CD4-positive, alpha-beta T cell treated with Interleukin-6 for 4 hours (primary cell): Measurements from ENCODE around the gene PRDM12.

Source experiments
- DNase-seq: peaks from one replicate; pipeline ENCODE4 v3.0.0-alpha.2; 2020; ENCODE audit warnings: mixed read lengths

PRDM12 gene

GRCh38 chr9:130692321-130692720, 27.9 kb downstream of the PRDM12 start:
- no peak for DNase-seq

GRCh38 chr9:130693101-130693425, 28.7 kb downstream of the PRDM12 start:
- DNase-seq: no peak

DNA sequence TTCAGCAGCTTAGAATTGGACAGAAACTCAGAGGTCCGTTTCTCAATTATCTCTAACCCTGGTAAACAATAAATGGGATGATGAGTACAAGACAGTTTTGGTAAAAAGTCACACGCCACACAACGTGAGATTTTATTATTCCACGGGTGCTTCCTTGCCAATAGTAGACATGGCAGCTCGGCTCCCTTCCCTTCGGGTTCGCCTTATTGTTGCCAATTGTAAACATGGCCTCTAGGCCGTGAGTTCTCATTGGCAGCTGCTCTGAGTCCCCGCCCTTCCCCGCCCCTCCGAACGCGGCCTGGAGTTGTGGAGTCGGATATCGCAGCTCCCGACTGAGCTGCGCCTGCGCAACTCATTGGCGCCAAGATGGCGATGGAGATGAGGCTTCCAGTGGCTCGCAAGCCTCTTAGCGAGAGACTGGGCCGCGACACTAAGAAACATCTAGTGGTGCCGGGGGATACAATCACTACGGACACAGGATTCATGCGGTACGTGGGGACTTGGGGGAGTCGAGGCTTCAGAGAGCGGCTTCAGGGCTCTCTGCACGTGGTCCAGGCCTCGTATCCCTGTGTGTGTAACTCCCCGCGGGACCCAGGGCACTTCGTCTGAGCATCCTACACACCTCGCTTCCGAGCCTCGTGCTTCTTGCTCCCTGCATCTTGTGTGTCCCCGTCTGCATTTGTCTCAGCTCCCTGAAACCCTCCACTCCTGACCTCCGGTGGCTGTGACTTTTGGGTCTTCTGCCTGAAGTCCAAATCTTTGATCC, 29.2 kb downstream of the PRDM12 start, which contains the start of gene EXOSC2:
TSS of gene EXOSC2 (plus strand) at position 355 of the 766 bp plus-strand sequence. CDS start at position 367, 12 bp downstream.
- DNase-seq: peak; percentile 99

DNA sequence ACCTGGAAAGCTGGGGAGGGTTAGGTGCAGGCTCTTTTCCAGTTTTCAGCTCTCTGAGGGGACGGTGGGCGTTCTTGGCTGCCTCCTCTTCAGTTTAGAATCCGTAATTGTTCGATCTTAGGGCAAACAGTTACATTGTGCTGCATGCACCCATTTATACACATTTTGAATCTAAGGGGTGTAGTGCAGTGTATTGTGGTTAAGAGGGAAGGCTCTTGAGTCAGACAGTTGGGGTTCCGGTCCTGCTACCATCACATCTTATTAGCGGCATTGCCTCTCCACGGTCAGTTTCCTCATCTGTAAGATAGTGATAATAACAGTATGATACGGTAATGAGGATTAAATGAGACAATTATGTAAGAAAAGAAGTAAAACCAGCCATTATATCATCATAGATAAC, 29.8 kb downstream of the PRDM12 start:
- no peak for DNase-seq

- DNase-seq: no peak
Measured at GRCh38 chr9:130696139-130696650, 31.8 kb downstream of the PRDM12 start.

DNA sequence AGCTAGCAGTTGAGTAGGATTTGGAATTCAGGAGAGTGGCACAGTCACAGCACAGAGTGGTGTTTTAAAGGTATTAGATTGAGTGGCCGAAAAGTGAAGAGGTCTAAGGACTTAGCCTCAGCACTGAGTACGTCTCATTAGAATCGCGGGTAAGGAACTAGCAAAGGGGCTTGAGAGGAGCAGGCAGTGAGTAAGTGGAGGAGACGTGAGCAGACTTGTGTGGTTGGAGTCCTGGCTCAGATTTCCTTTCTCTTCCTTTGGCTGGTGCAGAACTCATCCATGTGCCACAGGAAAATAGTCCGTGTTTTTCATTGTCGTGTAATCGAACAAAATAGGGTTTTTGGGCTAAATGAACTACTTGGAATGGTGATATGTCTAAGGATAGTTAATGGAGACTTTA, 32.6 kb downstream of the PRDM12 start:
- no peak for DNase-seq

- DNase-seq: no peak
Measured at GRCh38 chr9:130698514-130698913, 34.1 kb downstream of the PRDM12 start.

- DNase-seq: no peak
Measured at GRCh38 chr9:130699047-130699446, 34.7 kb downstream of the PRDM12 start.

- DNase-seq: peak; percentile 77
Measured at GRCh38 chr9:130701059-130702022, 36.9 kb downstream of the PRDM12 start.

DNA sequence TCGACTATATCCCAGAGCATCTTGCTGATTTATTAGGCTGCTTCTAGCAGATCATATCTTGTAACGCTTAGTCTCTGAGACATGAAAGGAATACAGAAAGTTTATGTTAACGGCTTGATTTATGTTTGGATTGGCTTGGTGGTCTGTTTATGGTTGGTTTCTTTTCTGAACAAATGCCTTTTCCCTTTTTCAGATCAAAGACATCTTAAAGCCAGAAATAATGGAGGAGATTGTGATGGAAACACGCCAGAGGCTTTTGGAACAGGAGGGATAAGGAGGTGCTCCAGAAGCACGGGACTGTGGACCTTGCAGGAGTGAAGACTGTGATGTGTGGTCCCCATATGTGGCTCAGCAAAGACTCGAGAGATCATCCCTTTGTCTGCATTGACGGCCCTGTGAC, 39.1 kb downstream of the PRDM12 start:
- no peak for DNase-seq

DNA sequence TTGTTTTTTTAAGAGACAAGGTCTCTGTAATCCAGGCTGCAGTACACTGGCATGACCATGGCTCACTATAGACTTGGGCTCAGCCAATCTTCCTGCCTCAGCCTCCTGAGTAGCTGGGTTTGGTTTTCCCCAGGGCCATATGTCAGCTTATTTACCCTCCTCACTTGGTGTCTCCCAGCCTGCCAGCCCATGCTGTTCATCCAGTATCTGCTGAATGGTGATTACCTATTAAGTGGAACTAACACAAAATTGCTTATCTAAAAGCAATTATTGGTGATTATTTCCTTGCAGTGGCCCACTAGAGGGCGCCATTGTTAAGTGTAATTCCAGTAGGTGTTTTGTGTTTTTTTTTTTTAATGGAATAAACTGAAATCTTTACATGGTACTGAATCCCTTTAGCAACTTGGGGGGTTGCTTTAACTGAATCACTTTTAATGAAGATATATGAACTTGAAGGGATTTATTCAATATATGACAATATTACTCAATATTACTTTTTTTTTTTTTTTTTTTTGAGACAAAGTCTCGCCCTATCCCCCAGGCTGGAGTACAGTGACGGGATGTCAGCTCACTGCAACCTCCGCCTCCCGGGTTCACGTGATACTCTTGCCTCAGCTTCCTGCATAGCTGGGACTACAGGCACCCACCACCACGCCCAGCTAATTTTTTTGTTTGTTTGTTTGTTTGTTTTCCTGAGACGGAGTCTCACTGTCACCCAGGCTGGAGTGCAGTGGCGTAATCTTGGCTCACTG, 43.0 kb downstream of the PRDM12 start:
- DNase-seq: peak; percentile 86

- no peak for DNase-seq
Measured at GRCh38 chr9:130710822-130711352, 46.5 kb downstream of the PRDM12 start.

- DNase-seq: no peak
Measured at GRCh38 chr9:130711469-130711868, 47.1 kb downstream of the PRDM12 start.

DNA sequence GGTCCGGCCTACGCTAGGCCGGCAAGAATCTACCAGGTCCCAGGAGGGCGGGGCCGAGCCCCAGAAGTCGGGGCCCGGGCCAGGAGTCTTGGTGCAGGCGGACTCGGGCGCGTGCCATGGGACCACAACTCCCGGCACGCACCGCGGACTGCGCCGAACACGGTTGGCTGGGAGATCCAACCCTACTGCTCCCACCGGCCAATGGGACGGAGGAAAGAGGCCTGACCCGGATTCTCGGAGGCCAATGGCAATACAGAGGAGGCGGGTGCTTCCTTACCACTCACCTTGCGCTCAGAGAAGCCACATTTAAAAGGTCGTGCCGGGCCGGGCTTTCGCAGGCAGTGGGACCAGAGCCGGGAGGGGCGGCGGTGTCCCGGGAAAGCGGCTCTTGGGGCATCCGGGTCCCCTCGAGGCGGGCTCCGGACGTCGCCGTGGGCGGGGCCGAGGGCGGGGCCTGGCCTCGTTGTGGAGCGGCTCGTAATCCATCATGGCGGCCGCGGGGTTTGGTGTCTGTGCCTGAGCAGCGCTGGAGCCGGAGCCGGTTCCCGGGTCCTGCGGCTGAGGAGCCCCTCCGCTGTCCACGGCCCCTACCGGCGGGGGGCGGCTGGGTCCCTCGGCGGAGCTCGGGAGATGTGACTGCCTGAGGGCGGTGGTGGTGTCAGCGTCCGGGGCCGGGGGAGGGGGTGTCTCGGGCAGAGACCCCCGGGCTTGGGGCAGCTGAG, 48.3 kb downstream of the PRDM12 start:
- peak; percentile 96 for DNase-seq

DNA sequence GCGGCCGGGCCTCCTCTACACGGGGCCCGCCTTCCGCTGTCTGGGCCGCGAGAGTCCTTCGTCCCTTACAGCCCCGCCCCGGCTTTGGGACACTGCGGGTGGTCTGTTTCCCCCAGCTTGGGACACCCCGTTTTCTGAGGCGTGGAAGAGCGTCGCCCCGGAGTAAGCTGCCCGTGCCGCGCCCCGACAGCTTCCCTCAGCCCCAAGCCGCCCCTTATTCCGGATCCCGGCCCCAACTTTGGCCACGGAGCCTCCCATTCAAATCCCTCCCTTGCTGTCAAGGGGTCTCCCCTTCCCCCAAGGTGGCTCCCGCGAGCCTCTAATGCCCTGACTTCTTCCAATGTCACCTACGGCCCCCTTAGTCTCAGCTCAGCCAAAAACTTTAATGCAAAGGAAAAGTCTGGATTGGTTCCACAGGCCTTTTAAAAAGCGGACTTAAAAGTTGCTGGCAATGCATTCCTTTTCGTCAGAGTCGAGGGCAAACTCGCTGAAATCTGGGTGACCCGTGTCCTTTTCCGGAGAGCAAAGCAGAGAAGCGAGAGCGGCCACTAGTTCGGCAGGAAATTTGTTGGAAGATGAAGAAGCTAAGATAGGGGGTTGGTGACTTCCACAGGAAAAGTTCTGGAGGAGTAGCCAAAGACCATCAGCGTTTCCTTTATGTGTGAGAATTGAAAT, 49.0 kb downstream of the PRDM12 start:
- peak; percentile 14 for DNase-seq

GRCh38 chr9:130714586-130715110, 50.3 kb downstream of the PRDM12 start:
- no peak for DNase-seq

- DNase-seq: no peak
Measured at GRCh38 chr9:130715270-130715669, 50.9 kb downstream of the PRDM12 start.

- no peak for DNase-seq
Measured at GRCh38 chr9:130718562-130718961, 54.2 kb downstream of the PRDM12 start.

GRCh38 chr9:130720762-130721161, 56.4 kb downstream of the PRDM12 start:
- DNase-seq: no peak

DNA sequence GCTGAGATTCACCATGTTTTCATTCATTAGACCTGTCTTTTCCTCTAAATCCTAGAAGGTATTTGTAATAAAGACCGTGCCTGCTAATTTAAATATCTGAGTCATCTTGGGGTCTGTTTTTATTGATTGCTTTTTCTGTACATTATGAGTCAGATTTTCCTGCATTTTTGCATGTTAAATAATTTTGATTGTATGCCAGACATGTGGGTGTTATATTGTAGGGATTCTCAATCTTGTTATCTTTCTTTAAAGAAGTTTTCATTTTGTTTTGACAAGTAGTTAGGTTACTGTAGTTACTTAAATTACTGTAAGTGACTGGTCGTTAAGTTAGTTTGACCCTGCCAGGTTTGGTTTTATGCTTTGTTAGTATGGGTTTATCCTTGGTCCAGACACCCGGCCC, 64.3 kb downstream of the PRDM12 start:
- no peak for DNase-seq

DNA sequence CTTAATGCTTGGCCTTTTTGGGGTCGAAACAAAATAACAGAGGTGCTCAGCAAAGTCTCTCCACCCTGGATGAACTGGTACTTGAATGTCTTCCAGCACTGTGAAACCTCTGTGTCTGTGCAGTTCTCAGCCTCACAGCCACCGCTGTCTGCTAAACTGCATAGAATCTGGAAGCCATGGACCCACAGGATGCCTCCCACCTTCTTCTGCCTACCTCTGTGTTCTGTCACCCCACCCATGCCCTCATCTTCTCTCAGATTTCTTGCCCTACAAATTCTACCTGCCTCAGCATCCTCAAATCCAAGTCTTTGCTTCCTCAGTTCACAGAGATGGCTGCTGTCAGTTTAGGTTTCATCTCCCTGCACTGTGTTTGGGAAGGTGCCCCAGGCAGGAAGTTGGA, 64.8 kb downstream of the PRDM12 start:
- DNase-seq: no peak
